ENCODE data around the gene TIAM2.
A peak's percentile ranks its signal among the peaks of the same experiment; 100 is the strongest.

TIAM2 gene

GRCh38 chr6:155141512-155141911 is 146.4 kb downstream of the TIAM2 start:
- no peak for DNase-seq

GRCh38 chr6:155142168-155143028 is 147.3 kb downstream of the TIAM2 start:
- DNase-seq, result no peak

- no peak for DNase-seq
Observed at GRCh38 chr6:155143029-155143577, 148.0 kb downstream of the TIAM2 start.

GRCh38 chr6:155143578-155144106 is 148.5 kb downstream of the TIAM2 start:
- DNase-seq, result no peak

GRCh38 chr6:155146205-155146604 is 151.1 kb downstream of the TIAM2 start:
- no peak for DNase-seq

GRCh38 chr6:155147958-155148663 is 153.0 kb downstream of the TIAM2 start:
- DNase-seq, result no peak

- DNase-seq, result no peak
Observed at GRCh38 chr6:155150967-155151671, 156.0 kb downstream of the TIAM2 start.

GRCh38 chr6:155152211-155153076 is 157.3 kb downstream of the TIAM2 start:
- DNase-seq, result no peak

GRCh38 chr6:155154158-155154830 is 159.2 kb downstream of the TIAM2 start:
- DNase-seq, result peak; percentile 70

GRCh38 chr6:155155787-155156447 is 160.8 kb downstream of the TIAM2 start:
- peak; percentile 72 for DNase-seq

- no peak for DNase-seq
Observed at GRCh38 chr6:155157101-155157500, 162.0 kb downstream of the TIAM2 start.

GRCh38 chr6:155158030-155158843 is 163.1 kb downstream of the TIAM2 start:
- no peak for DNase-seq

GRCh38 chr6:155162682-155163081 is 167.6 kb downstream of the TIAM2 start:
- no peak for DNase-seq

GRCh38 chr6:155163601-155164000 is 168.5 kb downstream of the TIAM2 start:
- no peak for DNase-seq

- no peak for DNase-seq
Observed at GRCh38 chr6:155165029-155165710, 170.1 kb downstream of the TIAM2 start.

- DNase-seq, result no peak
Observed at GRCh38 chr6:155170519-155170918, 175.4 kb downstream of the TIAM2 start.

- peak; percentile 94 for DNase-seq
Observed at GRCh38 chr6:155171109-155171746, 176.1 kb downstream of the TIAM2 start.

- DNase-seq, result no peak
Observed at GRCh38 chr6:155171747-155172449, 176.8 kb downstream of the TIAM2 start.
